GM12865 (cell line): ENCODE measurements around the gene PFKFB4.

ENCODE experiments used
- DNase-seq: peaks from one replicate; pipeline ENCODE4 v3.0.0; 2010; ENCODE audit warnings: low read depth
- H3K4me3 ChIP-seq: 2 replicates; pipeline ENCODE4 v1.5.1; 2011; ENCODE audit warnings: mild to moderate bottlenecking, low read depth, low read length, control low read depth
- CTCF ChIP-seq: IDR thresholded peaks from 2 replicates; pipeline ENCODE4 v1.5.1; 2011; ENCODE audit warnings: low read length, control low read depth, low read depth, inconsistent platforms; ENCODE audit not compliant: insufficient read depth; ENCODE audit errors: missing control alignments

Gene PFKFB4

GRCh38 chr3:48581621-48582481 lies 25.2 kb upstream of the PFKFB4 start:
- no peak for TF ChIP-seq CTCF
- DNase-seq: no peak
- no peak overlapping the region for H3K4me3 ChIP-seq

GRCh38 chr3:48576647-48577046 lies 20.0 kb upstream of the PFKFB4 start:
- H3K4me3 ChIP-seq: no peak overlapping the region
- TF ChIP-seq CTCF: no peak
- no peak for DNase-seq

GRCh38 chr3:48575366-48575765 lies 18.8 kb upstream of the PFKFB4 start:
- H3K4me3 ChIP-seq: no peak overlapping the region
- no peak for TF ChIP-seq CTCF
- DNase-seq: no peak

- H3K4me3 ChIP-seq: no peak overlapping the region
- no peak for TF ChIP-seq CTCF
- no peak for DNase-seq
These were observed 17.5 kb upstream of the PFKFB4 start for GRCh38 chr3:48573973-48574585.

GRCh38 chr3:48572517-48572916 lies 15.9 kb upstream of the PFKFB4 start:
- H3K4me3 ChIP-seq: no peak overlapping the region
- TF ChIP-seq CTCF: no peak
- no peak for DNase-seq

GRCh38 chr3:48571938-48572337 lies 15.3 kb upstream of the PFKFB4 start:
- DNase-seq: no peak
- no peak for TF ChIP-seq CTCF
- H3K4me3 ChIP-seq: no peak overlapping the region
